GM19395 (cell line): ENCODE measurements around the gene RFPL1.
"Not testable (repeated sequence)": the region's sequence is repeated elsewhere in the genome, so short reads cannot be mapped to it uniquely, and the experiment has no call there.

Experiments used
- ATAC-seq: cut with Tn5 transposase; IDR thresholded peaks from one replicate; pipeline ENCODE4 v1.9.1; 2021; ENCODE audit warnings: mild to moderate bottlenecking, moderate library complexity; ENCODE audit not compliant: unreplicated experiment

RFPL1 gene

GRCh38 chr22:29476116-29476515 lies 37.7 kb downstream of the RFPL1 start:
- ATAC-seq = no peak

- no peak for ATAC-seq
Measured at GRCh38 chr22:29477723-29478318, 39.4 kb downstream of the RFPL1 start.

GRCh38 chr22:29478326-29479276 lies 40.2 kb downstream of the RFPL1 start:
- no peak for ATAC-seq

GRCh38 chr22:29479417-29480261 lies 41.3 kb downstream of the RFPL1 start, which contains the start of gene NEFH:
NEFH (plus strand) TSS chr22:29480218; CDS start chr22:29480263, 45 bp downstream.
- no peak for ATAC-seq

- no peak for ATAC-seq
Measured at GRCh38 chr22:29480262-29480511, 41.8 kb downstream of the RFPL1 start.

GRCh38 chr22:29480512-29481264 lies 42.3 kb downstream of the RFPL1 start:
- no peak for ATAC-seq

GRCh38 chr22:29481265-29482000 lies 43.0 kb downstream of the RFPL1 start:
- no peak for ATAC-seq

GRCh38 chr22:29482253-29482652 lies 43.9 kb downstream of the RFPL1 start:
- no peak for ATAC-seq

GRCh38 chr22:29482726-29483125 lies 44.3 kb downstream of the RFPL1 start:
- ATAC-seq = no peak

- ATAC-seq = no peak
Measured at GRCh38 chr22:29483254-29483653, 44.9 kb downstream of the RFPL1 start.

GRCh38 chr22:29484642-29485041 lies 46.3 kb downstream of the RFPL1 start:
- no peak for ATAC-seq

- ATAC-seq = no peak
Measured at GRCh38 chr22:29485448-29485847, 47.1 kb downstream of the RFPL1 start.

- no peak for ATAC-seq
Measured at GRCh38 chr22:29487426-29487986, 49.1 kb downstream of the RFPL1 start.

GRCh38 chr22:29489127-29489780 lies 50.9 kb downstream of the RFPL1 start:
- ATAC-seq = not testable (repeated sequence)

GRCh38 chr22:29491012-29491411 lies 52.6 kb downstream of the RFPL1 start:
- ATAC-seq = no peak
